Ecto neural progenitor cell (in vitro differentiated cells): ENCODE data around the gene ACSL6.
A peak's percentile ranks its signal among the peaks of the same experiment; 100 is the strongest.

Source experiments
- DNase-seq: peaks from one replicate; pipeline ENCODE4 v3.0.0-alpha.2; 2018; ENCODE audit warnings: low spot score

The ACSL6 gene, protein sequence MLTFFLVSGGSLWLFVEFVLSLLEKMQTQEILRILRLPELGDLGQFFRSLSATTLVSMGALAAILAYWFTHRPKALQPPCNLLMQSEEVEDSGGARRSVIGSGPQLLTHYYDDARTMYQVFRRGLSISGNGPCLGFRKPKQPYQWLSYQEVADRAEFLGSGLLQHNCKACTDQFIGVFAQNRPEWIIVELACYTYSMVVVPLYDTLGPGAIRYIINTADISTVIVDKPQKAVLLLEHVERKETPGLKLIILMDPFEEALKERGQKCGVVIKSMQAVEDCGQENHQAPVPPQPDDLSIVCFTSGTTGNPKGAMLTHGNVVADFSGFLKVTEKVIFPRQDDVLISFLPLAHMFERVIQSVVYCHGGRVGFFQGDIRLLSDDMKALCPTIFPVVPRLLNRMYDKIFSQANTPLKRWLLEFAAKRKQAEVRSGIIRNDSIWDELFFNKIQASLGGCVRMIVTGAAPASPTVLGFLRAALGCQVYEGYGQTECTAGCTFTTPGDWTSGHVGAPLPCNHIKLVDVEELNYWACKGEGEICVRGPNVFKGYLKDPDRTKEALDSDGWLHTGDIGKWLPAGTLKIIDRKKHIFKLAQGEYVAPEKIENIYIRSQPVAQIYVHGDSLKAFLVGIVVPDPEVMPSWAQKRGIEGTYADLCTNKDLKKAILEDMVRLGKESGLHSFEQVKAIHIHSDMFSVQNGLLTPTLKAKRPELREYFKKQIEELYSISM

DNA sequence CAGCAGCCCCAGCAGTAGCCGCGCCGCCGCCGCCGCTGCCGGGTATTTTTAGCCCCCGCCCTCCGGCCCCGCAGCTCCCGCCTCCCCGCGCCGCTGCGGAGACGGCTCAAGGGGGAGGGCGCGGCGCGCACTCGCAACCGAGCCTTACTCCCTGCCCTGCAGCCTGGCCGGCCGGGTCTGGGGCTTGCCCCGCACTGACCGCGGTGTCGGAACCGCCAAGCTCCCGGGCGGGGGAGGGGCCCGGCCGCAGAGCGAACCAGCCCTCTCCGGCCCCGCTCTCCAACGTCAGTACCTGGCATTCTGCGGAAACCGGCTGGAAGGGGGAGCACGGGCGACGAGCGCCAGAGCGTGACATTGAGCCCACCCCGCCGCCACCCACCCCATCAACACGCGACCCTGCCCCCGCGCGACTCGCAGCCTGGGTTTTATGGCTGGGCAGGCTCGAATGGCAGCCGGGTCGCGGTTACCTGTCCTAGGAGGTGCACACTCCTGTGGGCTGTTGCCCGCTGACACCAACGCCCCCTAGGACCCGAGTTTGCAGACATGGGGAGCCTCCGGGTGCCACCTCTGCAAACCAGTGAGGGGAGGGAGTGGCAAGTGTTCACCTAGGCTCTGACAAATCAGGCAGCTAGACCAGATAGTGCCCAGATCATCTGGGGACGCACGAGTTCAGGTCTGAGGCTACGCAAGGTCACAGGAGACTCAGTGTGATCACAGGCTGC, at the start of gene ACSL6:
TSS of gene ACSL6 (minus strand) at position 37 of the 722 bp plus-strand sequence. CDS start 105 bp downstream, outside the sequence.
- peak; percentile 68 for DNase-seq

DNA sequence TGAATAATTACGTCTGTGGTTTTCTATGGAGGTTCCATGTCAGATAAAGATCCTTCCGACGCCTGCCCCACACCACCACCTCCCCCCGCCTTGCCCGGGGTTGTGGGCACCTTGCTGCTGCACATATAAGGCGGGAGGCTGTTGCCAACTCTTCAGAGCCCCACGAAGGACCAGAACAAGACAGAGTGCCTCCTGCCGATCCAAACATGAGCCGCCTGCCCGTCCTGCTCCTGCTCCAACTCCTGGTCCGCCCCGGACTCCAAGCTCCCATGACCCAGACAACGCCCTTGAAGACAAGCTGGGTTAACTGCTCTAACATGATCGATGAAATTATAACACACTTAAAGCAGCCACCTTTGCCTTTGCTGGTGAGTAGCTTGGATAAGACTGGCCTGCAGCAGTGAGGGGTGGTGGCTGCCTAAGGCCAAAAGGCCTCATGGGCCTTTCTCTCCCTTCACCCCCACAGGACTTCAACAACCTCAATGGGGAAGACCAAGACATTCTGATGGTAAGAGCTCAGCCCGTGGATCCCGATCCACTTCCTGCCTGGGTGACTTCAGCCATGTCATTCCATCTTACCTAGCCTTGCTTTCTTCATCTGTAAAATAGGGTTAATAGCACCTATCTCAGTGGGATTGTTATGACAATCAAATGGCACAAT, 49.2 kb upstream of the ACSL6 start, which contains the start of gene IL3:
TSS of gene IL3 (plus strand) at position 155 of the 661 bp plus-strand sequence. CDS start at position 207, 52 bp downstream.
- DNase-seq: peak; percentile 26

DNA sequence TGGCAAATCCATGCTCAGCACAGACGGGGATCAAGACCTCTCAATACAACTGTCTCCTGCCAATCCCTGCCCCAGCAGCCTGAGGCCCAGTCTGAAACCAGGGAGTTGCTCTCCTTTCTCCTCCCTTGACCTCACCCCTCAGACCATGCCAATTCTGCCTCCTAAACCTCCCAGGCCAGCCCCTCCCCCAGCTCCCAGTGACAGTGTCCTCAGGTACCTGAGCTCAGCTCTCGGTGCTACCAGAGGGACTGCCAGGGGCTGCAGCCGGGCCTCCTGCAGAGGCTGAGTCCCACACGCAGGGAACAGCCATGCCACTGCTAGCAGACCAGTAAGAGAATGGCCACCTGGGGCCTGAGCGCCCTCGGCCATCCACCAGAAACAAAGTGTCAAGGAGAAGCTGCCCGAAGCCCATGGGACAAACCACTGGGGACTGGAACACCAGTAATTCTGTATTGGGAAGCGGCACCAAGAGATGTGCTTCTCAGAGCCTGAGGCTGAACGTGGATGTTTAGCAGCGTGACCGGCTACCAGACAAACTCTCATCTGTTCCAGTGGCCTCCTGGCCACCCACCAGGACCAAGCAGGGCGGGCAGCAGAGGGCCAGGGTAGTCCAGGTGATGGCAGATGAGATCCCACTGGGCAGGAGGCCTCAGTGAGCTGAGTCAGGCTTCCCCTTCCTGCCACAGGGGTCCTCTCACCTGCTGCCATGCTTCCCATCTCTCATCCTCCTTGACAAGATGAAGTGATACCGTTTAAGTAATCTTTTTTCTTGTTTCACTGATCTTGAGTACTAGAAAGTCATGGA, 48.4 kb upstream of the ACSL6 start:
- DNase-seq: peak; percentile 39

DNA sequence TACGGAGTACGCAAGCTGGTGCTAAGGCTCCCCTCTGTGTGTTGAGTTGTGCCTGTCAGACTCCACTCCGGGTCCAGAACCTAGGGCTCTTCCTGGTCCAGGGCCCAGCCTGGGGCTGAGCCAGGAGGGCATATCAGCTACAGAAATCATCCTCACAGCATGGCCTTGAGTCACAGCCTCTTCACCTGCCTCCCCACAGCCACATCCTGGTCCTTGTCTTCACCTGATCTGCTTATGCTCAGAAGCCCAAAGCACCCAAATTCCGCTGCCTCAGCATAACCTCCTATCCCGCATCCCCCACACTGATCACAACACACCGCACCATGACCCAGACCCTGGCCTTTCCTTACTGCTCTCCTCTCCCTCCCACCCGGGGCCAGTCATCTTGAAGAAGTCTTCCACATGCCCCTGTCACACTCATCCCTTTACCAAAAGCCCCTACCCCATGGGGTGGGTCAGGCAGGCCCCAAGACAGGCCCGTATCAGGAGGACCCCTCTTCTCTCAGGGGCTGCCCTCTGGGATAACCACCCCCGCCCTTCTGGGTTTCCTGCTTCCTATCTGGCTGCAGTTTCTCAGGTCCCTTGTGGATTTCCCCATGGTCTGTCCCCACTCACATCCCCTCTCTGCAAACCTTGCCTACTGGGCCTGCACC, 47.7 kb upstream of the ACSL6 start:
- DNase-seq: peak; percentile 24

DNA sequence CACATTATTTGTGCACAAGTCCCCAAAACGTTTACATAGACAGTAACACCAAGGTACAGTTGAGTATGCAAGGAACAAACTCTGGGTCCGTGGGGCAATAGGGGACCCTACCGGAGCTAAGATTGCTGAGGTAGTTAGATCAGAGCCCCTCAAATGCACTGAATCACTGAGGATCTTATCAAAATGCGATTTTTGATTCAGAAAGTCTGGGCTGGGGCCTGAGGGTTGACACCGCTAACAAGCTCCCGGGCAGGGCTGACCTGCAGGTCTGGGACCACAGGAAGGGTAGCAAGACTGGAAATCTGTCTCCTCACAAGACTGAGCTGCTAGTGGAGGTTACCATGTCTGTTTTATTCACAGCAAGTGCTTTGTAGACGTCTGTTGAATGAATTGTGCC, 47.2 kb upstream of the ACSL6 start:
- no peak for DNase-seq

DNA sequence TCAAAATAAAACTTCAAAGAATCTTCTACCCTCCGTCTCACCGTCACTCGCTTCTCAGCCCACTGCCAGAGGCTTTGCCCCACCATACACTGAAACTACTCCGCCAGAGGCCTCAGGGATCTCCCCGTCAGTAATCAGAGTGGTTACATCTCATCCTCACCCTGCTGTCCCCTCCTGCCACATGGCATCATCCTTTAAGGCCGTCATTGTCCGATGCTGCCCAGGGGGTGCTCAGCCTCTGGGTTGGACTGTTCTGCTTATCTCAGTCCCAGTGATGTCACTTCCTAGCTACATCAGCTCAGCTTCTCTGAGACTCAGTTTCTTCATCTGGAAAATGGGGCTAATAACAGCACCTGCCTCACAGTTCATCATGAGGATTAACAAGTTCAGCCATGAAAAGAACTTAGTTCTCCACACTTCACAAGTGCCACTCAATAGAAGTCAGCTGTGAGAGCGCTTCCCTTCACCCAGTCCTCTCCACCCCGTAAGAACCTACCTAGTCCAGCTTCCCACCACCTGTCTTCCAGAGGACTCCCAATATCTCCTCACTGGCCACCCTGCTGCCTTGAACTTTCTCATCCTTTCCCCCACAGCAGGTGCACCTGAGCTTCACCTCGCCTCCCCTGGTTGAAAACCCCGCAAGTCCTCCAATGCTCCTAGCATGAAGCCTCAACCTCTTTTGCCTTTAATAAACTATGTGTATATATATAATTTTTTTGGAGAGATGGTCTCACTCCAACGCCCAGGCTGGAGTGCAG, 46.2 kb upstream of the ACSL6 start:
- DNase-seq: peak; percentile 25

DNA sequence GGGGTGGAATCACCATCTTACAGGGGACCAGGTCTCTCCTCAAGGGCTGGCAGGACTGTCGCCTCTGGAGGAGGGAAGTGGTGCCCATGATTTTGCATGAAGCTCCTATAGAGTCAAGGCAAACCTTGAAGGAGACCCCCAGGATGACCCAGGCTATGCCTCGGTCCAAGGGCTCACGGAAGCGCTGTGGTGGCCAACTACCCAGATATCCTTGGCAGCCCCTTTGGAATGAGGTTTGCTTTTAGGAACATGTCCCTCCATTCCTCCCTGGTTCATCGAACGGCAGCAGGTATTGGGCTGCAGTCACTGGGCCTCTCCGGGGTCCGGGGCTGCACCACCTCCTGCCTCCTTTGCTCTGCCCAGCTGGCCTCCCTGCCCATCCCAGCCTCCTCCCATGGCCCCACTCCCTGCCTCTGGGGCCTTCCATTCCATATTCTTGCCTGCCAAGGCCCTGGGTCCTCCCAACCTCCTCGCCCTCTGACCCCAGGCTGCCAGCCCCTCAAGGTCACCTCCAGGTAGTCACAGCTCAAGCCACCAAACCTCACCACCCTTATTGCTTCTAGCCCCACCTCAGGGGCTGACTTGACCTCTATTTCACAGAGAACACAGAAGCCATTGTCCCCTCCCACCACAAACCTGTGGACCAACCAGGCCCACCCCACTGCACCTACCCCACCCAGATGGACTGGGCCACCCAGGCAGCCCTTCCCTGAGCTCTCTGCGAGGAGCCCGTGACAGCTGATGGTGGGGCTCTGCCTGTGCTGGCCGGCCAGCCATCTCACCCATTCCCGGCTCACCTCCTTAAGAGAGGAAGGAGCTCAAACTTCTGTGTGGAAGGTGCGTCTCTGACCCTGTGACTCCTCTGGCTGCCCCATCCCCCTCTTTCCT, 45.4 kb upstream of the ACSL6 start:
- DNase-seq: peak; percentile 36

DNA sequence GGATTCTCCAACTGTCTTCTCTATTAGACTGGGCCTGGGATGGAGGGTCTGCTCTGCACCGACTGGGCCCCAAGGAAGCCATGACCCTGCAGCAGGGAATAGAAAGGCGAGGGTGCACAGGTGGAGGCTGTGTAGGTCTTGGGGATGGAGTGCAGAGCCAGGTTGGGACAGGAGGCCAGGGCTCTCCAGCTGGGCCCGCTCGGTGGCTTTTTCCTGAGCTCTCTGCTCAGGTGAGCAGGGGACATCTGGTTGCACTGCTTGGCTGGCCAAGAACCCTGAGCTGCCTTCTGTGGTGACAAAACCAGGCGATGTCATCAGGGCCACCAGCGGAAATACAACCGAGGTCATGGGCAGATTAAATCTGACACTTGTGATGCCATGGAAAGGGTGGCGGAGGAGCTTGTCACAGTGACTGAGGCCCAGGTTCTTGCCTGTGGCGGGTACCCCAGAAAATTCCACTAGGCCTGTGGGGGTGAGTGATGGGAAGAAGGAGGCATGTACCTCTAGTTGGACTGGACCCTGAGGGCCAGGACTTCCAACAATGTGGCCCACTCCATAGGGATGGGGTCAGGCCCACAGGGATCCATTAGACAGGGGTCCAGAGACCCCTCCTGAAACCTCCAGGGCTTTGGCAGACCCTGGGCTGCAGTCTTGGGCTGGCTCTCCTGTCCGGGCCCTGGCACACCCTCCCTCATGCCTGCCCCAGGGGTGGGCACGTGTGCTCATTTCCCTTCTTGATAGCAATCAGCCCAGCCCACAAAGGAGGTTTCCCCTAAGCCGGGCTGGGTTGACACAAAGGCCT, 44.6 kb upstream of the ACSL6 start:
- peak; percentile 32 for DNase-seq

DNA sequence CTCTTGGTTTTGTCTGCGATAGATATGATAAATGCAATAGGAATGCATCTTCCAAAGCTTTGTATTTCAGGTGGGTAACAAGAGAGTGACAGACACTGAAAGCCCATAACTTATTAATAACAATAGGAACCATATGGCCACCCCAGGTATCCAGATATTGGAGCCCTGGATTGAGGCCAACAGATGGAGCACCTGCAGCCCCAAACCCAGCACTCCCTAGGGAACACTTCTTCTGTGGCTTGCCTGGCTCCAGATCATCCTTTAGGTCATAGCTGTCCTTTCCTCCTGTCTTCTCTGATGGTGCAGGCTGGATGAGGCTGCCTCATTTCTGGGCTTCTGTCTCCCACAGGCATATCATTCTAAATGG, 44.0 kb upstream of the ACSL6 start:
- no peak for DNase-seq

DNA sequence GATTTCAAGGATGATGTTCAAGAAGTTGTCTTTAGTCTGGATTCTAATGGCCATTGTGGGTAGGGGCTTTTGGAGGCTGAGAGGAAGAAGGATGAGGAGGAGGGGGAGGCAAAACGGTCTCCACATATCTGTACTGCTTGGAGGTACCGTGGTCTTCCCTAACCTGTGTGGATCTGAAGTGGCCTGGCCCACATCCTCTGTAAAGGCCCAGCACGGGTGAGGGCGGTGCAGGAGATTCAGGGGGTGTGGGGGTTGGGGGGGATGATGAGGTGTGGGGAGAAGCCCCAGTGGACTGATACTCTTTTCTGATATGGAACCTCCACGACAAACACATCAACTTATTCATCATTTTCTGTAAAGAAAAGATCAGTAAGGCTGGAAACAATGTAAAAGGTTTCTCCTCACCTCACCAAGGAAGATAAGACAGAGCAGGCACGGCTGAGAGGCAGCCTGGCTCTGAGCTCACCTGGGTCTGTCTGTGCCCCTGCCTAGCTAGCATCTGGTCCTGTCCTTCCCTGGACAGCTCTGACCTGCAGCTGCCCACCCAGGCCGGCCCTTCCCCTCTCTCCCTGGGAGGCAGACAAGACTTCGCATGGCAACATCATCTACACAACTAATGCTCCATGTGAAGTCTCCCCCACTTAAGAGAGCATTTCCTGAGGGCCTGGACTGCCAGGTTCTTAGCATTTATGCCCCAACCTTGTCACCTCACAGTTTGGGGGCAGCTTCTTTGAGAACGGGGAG, 43.4 kb upstream of the ACSL6 start:
- peak; percentile 19 for DNase-seq

DNA sequence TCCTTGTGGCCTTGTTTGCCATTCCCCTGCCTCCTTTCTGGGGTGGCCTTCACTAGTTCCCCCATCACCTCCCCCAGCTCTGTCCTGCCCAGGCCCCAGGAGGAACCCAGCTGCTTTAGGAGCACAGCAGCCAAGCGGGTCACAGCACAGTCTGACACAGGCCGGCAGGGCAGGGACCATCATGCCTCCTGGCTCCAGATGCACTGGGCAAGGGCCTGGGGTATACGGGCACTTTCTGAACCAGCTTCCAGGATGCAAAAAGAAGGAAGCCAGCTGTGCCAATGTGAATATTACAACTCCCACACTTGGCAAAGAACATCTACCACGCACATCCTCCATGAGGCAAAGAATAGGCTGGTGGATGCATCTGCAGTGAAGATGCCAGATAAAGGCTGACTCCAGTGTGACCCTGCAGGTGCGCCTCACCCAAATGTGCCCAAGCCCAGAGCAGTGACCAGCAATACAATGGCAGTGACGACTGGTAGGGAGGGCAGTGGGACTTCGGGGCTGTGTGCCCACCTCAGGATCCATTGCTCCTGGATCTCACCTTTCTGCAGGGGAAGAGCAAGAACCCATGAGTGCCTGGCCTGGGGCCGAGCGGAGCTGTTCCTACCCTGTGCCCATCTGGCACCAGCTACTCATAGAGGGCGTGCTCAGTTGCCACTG, 42.7 kb upstream of the ACSL6 start:
- peak; percentile 22 for DNase-seq

DNA sequence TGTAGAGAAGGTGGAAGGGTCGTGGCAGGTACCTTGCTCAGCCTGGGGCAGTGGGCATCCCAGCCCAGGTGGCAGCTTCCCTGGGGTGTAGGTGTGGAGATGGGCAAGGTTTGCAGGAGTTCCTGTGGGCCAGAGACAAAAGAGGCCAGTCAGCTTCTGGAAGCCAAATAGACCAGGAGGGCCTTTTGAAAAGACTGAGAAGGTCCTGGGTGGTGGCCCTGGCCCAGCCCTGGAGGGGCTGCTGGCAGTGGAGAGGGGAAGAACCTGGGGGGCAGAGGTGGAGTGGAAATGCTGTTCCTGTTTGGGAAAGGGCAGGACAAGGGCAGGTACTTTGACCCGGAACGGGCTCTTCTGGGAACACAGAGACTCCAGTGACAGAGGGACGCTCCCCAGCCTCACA, 42.0 kb upstream of the ACSL6 start:
- peak; percentile 34 for DNase-seq

DNA sequence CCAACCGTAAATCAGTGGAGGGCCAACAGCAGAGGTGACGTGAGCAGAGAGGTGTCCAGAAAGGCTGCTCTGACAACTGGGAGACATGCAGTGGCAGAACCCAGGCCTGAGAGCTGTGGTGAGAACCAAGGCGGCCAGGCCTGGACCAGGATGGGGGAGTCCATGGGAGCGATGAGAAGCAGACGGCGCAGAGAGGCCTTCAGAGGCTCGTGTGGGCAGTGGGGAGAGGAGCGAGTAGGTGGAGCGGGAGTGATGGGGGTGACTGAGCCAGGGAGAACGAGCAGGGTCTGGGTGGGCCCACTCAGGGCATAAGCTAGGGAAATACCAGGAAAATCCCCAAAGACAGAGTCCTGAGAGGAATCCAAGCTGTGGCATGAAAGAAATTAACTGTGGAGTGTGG, 41.1 kb upstream of the ACSL6 start:
- peak; percentile 37 for DNase-seq

DNA sequence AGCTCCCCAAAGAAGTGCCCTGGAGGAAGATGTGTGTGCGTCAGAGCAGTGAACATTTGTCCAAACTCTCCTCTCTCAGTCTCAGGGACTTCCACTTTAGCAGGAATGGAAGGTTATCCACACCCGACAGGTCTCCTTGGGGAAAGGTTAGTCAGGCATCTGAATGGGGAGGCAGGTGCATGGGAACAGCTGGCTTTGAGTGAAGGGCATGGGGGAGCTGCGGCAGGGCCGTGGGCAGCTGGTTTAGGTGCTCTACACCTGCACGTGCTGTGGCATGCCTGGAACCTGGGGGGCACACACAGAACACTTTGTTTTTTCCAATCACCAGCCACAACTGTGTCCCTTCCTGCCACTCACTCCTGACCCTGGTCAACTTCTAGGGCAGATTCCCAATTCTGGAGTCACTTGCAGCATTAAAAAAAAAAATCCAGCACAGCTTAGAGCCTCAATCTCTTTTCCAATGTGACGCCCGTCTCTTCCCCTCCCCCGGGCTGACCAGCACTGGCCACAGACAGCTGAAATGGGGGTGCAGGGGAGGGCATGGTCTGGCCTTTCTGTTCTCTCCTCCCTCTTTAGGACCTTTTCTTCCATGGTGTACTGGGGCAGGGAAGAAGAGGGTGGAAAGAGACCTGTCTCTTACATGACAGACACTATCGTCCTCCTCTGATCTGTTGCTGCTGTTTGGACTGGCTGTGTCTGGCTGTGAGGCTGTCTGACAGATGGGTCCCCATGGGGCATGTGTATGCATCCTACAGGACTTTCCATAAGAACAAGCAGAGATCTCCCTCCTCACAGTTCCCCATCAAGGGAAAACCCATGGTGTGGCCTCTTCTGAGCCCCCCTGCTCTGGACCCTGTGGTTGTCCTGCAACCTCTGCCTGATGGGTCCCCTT, 39.4 kb upstream of the ACSL6 start:
- DNase-seq: no peak

DNA sequence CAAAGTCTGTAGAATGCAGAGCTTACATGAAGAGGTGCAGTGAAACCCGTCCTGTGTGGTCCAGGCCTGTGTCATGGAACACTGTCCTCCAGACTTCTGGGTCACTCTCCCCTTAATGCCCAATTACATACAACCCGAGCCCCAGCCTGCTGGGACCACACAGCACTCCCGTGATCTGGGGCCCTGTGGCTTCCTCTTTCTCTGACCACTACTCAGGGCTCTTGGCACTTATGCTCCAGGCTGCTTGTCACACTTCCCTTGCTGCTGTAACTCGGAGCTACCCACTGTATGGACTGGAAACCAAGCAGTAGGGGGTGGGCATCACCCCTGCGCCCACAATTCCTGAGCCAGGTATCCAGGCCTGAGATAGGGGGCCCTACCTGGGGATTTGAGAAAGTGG, 38.7 kb upstream of the ACSL6 start:
- DNase-seq: peak; percentile 27

DNA sequence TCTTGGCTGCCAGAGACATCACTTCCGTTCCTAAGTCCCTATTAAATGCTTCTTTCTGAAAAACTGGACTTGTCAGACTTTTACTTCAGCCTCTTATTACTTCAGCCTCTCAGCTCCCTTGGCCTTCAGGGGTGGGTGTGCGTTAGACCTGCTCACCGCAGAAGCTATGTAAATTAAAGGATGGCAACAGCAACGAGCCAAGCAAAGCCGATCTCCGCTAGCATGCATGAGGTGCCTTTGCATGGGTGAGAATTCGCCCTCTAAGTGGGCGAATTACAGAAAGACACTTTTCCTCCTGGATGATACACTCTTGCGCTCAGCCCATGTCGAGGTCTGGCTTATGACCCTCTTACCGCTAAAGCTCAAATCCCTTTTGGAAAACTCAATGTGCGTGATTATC, 38.1 kb upstream of the ACSL6 start:
- DNase-seq: no peak
